ENCODE results near the gene CACNA1D. TPM values are rescaled to one million over a fixed set of nuclear protein-coding genes. Genes with fewer than 3 reads are reported as not detected.

CACNA1D gene
- total RNA-seq, 2 experiments from 2014 or later, result 0.31 to 0.32 TPM

DNA sequence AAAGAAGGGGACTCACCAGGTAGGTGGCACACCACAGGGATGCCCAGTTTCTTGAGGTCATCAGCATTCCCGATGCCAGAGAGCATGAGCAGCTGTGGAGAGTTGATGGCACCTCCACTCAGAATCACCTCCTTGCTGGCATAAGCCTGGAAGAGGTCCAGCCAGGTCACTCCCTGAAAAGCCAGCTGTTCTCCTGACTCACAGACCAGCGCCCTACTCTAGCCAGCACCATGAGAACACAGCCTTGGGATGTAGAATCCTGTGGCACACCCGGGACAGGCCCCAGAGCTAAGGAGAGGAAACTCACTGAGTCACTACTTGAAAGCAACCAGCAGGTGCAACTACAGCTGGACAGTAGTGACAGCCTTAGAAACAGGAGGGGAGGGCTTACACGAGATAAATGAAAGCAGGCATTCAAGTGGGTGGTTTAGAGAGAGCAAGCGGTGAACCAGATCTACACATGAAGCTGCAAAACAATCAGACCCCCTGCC, 327.3 kb downstream of the CACNA1D start:
- Mint-ChIP-seq H3K36me3 (ENCODE audit: low read depth) (no peaks in the 10 kb centered on the region), H3K27me3 (ENCODE audit: low read depth) (peaks cover 9% of the 10 kb centered on the region), H3K4me1 (ENCODE audit: low read depth) (peaks cover 5% of the 10 kb centered on the region), H3K4me3 (no peak overlapping the region), H3K9me3 (ENCODE audit: insufficient read depth) (no peaks in the 10 kb centered on the region), H3K27ac (no peak overlapping the region)
- POLR2A ChIA-PET, result no interaction called here
- DNase-seq (no peak), ATAC-seq (no peak)
- CTCF ChIA-PET, result no interaction called here

DNA sequence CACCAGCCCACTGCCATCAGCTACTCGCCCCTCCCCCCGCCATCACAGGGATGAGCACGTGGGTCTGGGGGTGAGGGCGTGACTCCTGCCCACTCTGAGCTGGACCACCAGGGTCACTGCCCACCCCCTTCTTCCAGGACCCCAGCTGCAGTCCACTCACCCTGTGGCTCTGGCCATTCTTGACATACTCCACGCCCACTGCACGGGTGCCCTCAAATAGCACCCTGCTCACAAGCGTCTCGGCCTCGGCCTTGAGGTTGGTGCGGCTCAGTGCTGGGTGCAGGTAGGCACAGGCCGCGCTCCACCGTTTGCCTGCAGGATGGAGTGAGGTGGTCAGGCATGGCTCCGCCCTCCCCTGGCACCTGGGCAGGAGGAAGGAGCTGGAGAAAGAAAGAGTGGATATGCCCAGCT, 327.9 kb downstream of the CACNA1D start:
- POLR2A ChIA-PET, result no interaction called here

DNA sequence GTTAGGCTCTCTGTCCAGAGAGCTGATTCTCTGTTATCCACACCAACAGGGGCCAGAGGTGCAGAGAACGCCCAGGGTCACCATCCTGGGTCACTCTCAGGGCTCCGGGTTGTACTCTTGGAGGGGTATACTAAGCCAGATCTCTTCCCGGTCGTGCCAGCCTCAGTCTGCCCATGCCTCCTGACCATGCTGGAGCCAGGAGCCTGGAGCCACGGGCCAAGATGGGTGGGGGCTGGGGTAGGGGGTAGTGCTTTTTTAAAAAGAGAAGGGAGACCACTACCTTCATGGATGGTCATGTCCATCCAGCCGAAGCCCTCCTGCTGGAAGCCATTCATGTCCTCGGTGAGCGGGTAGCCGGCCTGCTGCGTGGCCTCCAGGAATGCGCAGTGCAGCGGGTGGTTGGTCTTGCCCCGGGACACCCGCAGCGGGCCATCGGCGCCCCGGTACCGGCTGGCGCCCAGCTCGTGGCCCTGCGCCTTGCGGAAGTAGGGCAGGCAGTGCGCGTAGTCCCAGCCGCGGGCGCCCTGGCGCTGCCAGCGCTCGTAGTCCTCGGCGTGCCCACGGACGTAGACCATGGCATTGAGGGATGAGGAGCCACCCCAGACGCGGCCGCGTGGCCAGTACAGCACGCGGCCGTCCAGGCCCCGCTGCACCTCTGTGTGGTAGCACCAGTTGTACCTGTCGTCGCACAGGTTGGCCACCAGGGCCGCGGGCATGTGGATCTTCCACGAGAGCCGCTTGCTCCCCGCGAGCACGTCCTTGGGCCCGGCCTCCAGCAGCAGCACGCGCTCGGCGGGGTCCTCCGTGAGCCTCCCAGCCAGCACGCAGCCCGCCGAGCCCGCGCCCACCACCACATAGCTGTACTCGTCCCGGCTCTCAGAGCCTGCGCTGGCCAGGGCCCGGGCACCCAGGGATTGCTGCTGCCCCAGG, 328.9 kb downstream of the CACNA1D start:
- ChIA-PET POLR2A (no interaction called here), CTCF (no interaction called here)
- Mint-ChIP-seq H3K4me1 (ENCODE audit: low read depth) (no peaks in the 10 kb centered on the region), H3K36me3 (ENCODE audit: low read depth) (no peaks in the 10 kb centered on the region), H3K27ac (no peak overlapping the region), H3K27me3 (ENCODE audit: low read depth) (peaks cover 15% of the 10 kb centered on the region), H3K9me3 (ENCODE audit: insufficient read depth) (no peaks in the 10 kb centered on the region), H3K4me3 (no peak overlapping the region)
- ATAC-seq (no peak), DNase-seq (no peak)

More for the DNA sequence above, 327.9 kb downstream of the CACNA1D start:
- CTCF ChIA-PET, result no interaction called here
- no peak for ATAC-seq
- DNase-seq, result no peak
- Mint-ChIP-seq H3K4me3 (no peak overlapping the region), H3K27me3 (ENCODE audit: low read depth) (peaks cover 12% of the 10 kb centered on the region), H3K9me3 (ENCODE audit: insufficient read depth) (no peaks in the 10 kb centered on the region), H3K27ac (no peak overlapping the region), H3K36me3 (ENCODE audit: low read depth) (no peaks in the 10 kb centered on the region), H3K4me1 (ENCODE audit: low read depth) (peaks cover 5% of the 10 kb centered on the region)

DNA sequence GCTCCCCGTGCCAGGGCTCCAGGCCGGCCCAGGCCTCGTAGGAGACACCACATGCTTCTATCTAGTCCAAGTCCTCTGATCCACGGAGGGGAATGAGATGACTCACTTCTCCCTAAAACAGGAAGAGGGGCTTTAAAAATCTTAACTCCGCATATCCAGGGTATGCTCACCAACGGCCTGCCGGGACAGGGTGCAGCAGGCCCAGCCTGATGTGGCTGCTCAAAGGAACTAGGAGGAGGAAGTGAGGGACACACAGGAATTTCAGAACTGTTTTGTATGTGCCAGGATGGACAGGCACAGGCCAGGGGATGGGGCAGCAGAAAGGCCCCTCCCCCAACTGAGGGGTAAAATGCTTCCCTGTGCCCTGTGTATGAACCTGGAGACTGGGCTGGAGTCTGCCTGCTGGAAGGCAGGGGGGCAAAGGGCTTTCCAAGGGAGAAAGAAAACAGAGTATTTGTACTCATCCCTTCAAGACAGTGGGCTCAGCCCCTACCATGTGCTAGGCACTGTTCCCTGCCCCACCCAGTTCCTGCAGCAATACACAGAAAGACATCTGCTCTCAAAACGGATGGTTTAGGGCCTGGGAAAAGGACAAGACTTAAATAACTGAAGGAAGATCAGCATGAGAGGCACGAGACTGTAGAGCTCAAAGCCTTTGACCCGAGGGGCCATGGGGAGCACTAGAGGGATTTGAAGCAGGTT, 329.7 kb downstream of the CACNA1D start:
- no peak overlapping the region for H3K27ac Mint-ChIP-seq
- no peak for DNase-seq

DNA sequence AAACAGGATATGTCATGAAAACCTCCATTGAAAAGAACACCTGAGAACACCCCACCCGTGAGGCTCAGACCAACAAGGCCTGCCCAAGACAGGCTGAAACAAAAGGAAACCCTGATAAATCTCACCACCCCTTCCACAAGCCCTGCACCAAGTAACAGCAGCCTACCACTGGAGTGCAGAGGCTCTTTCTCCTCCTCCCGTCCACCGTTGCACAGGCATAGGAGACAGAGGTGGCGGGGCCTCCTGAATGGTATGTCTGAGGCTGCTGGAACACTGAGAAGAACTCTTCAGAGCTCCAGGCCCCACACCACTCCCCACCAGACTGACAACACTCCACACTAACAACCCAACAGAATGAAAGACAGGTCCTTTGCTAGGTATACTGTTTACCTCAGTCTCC, 330.4 kb downstream of the CACNA1D start:
- ChIA-PET CTCF (no interaction called here), POLR2A (no interaction called here)
- Mint-ChIP-seq H3K4me3 (no peak overlapping the region), H3K27ac (no peak overlapping the region), H3K4me1 (ENCODE audit: low read depth) (no peaks in the 10 kb centered on the region), H3K9me3 (ENCODE audit: insufficient read depth) (no peaks in the 10 kb centered on the region), H3K36me3 (ENCODE audit: low read depth) (no peaks in the 10 kb centered on the region), H3K27me3 (ENCODE audit: low read depth) (peaks cover 15% of the 10 kb centered on the region)
- ATAC-seq, result no peak
- no peak for DNase-seq

More for the DNA sequence above, 329.7 kb downstream of the CACNA1D start:
- CTCF ChIA-PET, result no interaction called here
- no peak for ATAC-seq
- Mint-ChIP-seq H3K4me3 (no peak overlapping the region), H3K36me3 (ENCODE audit: low read depth) (no peaks in the 10 kb centered on the region), H3K9me3 (ENCODE audit: insufficient read depth) (no peaks in the 10 kb centered on the region), H3K4me1 (ENCODE audit: low read depth) (no peaks in the 10 kb centered on the region), H3K27me3 (ENCODE audit: low read depth) (peaks cover 15% of the 10 kb centered on the region)
- POLR2A ChIA-PET, result no interaction called here

DNA sequence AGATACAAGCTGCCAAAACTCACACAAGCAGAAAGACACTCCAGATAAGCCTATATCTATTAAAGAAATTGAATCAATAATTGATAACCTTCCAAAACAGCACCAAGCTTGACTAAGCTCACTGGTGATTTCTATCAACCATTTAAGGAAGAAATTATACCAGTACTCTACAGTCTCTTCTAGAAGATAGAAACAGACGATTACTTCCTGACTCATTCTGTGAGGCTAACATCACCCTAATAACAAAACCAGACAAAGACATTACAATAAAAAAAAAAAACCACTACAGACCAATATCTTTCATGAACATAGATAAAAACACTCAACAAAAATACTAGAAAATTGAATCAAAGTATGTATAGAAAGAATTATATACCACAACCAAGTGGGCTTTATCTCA, 331.6 kb downstream of the CACNA1D start:
- H3K4me3 Mint-ChIP-seq, result no peak overlapping the region
- ATAC-seq (no peak), DNase-seq (no peak)
- ChIA-PET CTCF (no interaction called here), POLR2A (no interaction called here)
- peaks cover 15% of the 10 kb centered on the region for H3K27me3 Mint-ChIP-seq (ENCODE audit: low read depth)
- no peaks in the 10 kb centered on the region for H3K4me1 Mint-ChIP-seq (ENCODE audit: low read depth)
- H3K36me3 Mint-ChIP-seq (ENCODE audit: low read depth), result no peaks in the 10 kb centered on the region
- no peaks in the 10 kb centered on the region for H3K9me3 Mint-ChIP-seq (ENCODE audit: insufficient read depth)
- H3K27ac Mint-ChIP-seq, result no peak overlapping the region

DNA sequence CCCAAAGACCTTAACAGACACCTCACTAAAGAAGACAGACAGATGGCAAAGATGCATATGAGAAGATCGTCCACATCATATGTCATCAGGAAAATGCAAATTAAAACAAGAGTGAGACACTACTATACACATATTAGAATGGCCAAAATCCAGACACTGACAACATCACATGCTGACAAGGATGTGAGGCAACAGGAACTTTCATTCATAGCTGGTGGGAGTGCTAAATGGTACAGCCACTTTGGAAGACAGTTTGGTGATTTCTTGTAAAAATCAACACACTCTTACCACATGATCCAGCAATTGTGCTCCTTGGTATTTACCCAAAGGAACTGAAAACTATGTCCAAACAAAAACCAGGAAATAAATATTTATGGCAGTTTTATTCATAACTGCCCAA, 334.2 kb downstream of the CACNA1D start:
- Mint-ChIP-seq H3K4me3 (no peak overlapping the region), H3K4me1 (ENCODE audit: low read depth) (no peaks in the 10 kb centered on the region), H3K36me3 (ENCODE audit: low read depth) (no peaks in the 10 kb centered on the region), H3K27me3 (ENCODE audit: low read depth) (peaks cover 15% of the 10 kb centered on the region), H3K27ac (no peak overlapping the region), H3K9me3 (ENCODE audit: insufficient read depth) (no peaks in the 10 kb centered on the region)
- ATAC-seq (no peak), DNase-seq (no peak)
- ChIA-PET CTCF (no interaction called here), POLR2A (no interaction called here)

DNA sequence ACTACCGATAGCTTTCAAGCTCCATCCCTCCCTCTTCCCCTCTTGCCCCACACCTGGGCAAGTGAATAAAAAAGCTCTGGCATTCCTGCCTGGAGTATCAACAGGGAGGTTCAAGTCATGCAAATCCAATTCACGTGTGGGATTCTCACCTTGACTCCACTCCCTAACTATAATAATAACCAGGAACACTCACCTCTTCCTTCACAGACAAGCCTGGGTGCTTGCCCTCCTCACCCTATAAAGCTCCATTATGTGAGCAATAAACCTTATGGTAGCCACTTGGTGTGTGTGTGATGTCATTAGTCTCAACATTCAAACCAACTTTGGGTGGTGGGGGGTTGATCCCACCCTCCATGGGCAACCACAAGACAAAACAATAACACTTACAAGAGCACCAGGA, 335.2 kb downstream of the CACNA1D start:
- POLR2A ChIA-PET, result no interaction called here
- DNase-seq (no peak), ATAC-seq (no peak)
- no peak overlapping the region for H3K4me3 Mint-ChIP-seq
- H3K4me1 Mint-ChIP-seq (ENCODE audit: low read depth), result no peaks in the 10 kb centered on the region
- H3K36me3 Mint-ChIP-seq (ENCODE audit: low read depth), result no peaks in the 10 kb centered on the region
- no peak overlapping the region for H3K27ac Mint-ChIP-seq
- peaks cover 15% of the 10 kb centered on the region for H3K27me3 Mint-ChIP-seq (ENCODE audit: low read depth)
- H3K9me3 Mint-ChIP-seq (ENCODE audit: insufficient read depth), result no peaks in the 10 kb centered on the region
- CTCF ChIA-PET, result no interaction called here

DNA sequence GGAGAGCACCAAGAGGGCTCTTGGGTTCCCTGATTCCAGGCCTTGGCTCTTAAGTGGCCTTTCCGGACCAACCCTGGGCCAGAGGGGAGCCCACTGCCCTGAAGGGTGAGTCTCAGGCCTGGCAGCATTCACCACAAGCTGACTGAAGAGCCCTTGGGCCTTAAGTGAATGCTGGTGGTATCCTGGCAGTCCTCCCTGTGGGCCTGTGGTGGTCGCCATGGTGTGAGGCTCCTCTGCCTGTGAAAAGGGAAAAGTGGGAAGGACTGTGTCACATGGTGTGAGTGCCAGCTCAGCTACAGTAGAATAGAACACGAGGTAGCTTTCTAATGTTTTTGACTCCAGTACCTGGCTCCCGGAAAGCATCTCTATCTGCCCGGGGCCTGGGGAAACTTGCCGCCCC, 336.5 kb downstream of the CACNA1D start:
- Mint-ChIP-seq H3K36me3 (ENCODE audit: low read depth) (no peaks in the 10 kb centered on the region), H3K27ac (no peak overlapping the region)
- no peak for DNase-seq

DNA sequence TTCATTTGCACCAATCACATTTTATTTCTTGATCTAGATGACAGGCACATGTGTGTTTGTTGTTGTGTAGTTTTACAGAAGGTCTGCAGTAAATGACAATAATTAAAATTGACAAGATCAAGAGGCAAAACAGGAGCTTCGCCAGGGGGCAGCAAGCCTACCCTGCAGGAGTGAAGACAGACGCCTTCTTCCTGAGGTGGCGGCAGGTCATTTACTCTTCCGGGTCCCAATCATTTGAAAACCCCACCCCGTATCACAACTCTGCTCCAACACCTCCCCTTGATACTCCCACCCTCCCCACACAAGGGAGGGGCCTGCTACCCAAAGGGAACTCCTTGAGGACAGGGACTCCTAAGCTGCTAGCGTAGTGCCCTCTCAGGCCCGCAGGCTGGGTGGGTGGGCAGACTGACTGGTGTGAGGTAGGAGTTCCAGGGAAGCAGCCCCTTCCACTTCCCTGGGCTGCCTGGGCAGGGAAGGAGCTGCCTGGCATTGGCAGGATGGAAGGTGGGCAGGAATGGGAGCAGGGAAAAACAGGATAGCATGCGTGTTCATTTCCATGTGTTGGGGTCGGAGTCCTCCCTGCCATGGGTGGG, 338.7 kb downstream of the CACNA1D start:
- Mint-ChIP-seq H3K36me3 (ENCODE audit: low read depth) (no peaks in the 10 kb centered on the region), H3K27me3 (ENCODE audit: low read depth) (no peaks in the 10 kb centered on the region)

More for the DNA sequence above, 336.5 kb downstream of the CACNA1D start:
- Mint-ChIP-seq H3K4me1 (ENCODE audit: low read depth) (no peaks in the 10 kb centered on the region), H3K4me3 (no peak overlapping the region), H3K27me3 (ENCODE audit: low read depth) (peaks cover 6% of the 10 kb centered on the region), H3K9me3 (ENCODE audit: insufficient read depth) (no peaks in the 10 kb centered on the region)
- ChIA-PET CTCF (no interaction called here), POLR2A (no interaction called here)
- ATAC-seq, result no peak

DNA sequence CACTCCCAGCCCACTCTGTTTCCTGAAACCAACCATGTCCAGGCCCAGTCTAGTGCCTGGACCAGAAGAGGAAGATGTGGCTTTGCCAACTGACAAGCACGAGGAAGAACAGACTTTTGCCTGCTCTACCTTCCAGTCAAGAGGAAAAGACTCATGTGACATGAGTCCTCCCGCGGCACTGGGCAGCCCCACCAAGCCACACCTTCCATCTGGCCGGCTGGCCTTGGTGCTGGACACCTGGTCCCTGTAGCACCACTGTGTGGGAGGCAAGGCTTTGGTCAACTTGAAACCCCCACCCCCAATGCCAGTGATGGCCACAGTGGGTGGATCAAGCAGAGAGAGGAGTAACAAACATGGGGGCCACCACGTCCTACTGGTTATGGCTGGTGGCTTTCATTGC, 339.3 kb downstream of the CACNA1D start:
- Mint-ChIP-seq H3K4me3 (no peak overlapping the region), H3K4me1 (ENCODE audit: low read depth) (no peaks in the 10 kb centered on the region), H3K9me3 (ENCODE audit: insufficient read depth) (no peaks in the 10 kb centered on the region), H3K27ac (no peak overlapping the region), H3K36me3 (ENCODE audit: low read depth) (no peaks in the 10 kb centered on the region), H3K27me3 (ENCODE audit: low read depth) (no peaks in the 10 kb centered on the region)
- no peak for ATAC-seq
- DNase-seq, result no peak
- ChIA-PET CTCF (no interaction called here), POLR2A (no interaction called here)

More for the DNA sequence above, 338.7 kb downstream of the CACNA1D start:
- Mint-ChIP-seq H3K27ac (no peak overlapping the region), H3K4me1 (ENCODE audit: low read depth) (no peaks in the 10 kb centered on the region), H3K4me3 (no peak overlapping the region), H3K9me3 (ENCODE audit: insufficient read depth) (no peaks in the 10 kb centered on the region)
- ATAC-seq (no peak), DNase-seq (no peak)
- CTCF ChIA-PET, result no interaction called here
- POLR2A ChIA-PET, result no interaction called here

DNA sequence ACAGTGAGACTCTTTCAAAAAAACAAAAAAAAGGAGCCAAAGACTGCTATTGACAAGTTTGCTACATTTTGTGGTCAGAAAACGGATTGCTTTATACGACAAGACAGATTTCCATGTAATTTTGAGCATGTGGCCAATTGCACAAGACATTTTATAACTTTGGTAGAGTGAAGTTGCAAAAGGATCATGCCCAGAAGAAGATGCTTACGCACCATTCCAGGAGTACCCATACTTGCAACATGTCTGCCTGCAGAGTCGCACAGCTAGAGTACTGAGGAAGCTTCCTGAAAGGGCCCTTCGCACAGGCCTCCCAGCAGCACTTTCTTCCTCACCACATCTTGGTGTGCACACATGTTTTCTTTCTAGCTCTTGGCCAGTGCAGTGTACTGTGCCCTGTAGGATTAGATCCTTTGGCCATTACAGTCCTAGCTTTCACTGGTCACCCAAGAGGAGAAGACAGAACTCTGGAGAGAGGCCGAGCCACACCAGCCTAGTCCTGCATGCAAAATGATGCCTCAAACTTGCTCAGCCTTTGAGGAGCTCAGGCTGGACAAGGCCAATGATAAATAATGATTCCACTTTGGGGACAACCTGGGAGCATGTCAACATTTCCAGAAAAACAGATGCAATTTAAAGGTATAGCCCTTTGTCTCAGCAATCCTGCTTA, 340.2 kb downstream of the CACNA1D start:
- H3K27me3 Mint-ChIP-seq (ENCODE audit: low read depth), result peaks cover 2% of the 10 kb centered on the region
- ChIA-PET CTCF (no interaction called here), POLR2A (no interaction called here)
- DNase-seq (no peak), ATAC-seq (no peak)
- H3K27ac Mint-ChIP-seq, result no peak overlapping the region
- H3K9me3 Mint-ChIP-seq (ENCODE audit: insufficient read depth), result no peaks in the 10 kb centered on the region
- H3K4me3 Mint-ChIP-seq, result no peak overlapping the region
- H3K4me1 Mint-ChIP-seq (ENCODE audit: low read depth), result no peaks in the 10 kb centered on the region
- no peaks in the 10 kb centered on the region for H3K36me3 Mint-ChIP-seq (ENCODE audit: low read depth)
